ENCODE measurements around the gene KIAA0513.
A peak's percentile ranks its signal among the peaks of the same experiment; 100 is the strongest.

The KIAA0513 gene

GRCh38 chr16:85005285-85006069 lies 22.1 kb upstream of the KIAA0513 start:
- no peak for DNase-seq

- DNase-seq: no peak
These were observed 21.0 kb upstream of the KIAA0513 start for GRCh38 chr16:85006639-85007038.

- DNase-seq: no peak
These were observed 19.9 kb upstream of the KIAA0513 start for GRCh38 chr16:85007496-85008214.

- DNase-seq: no peak
These were observed 19.3 kb upstream of the KIAA0513 start for GRCh38 chr16:85008271-85008670.

GRCh38 chr16:85010446-85010930 lies 17.1 kb upstream of the KIAA0513 start:
- DNase-seq: no peak

GRCh38 chr16:85010931-85011845 lies 16.4 kb upstream of the KIAA0513 start, which contains the start of gene ZDHHC7:
TSS of gene ZDHHC7 (minus strand) at chr16:85011535. CDS start at chr16:84990618, 20,917 bp downstream.
- DNase-seq: peak; percentile 77

GRCh38 chr16:85011846-85012284 lies 15.7 kb upstream of the KIAA0513 start:
- no peak for DNase-seq

- DNase-seq: no peak
These were observed 13.3 kb upstream of the KIAA0513 start for GRCh38 chr16:85014311-85014710.

GRCh38 chr16:85015481-85016187 lies 12.0 kb upstream of the KIAA0513 start:
- DNase-seq: no peak

GRCh38 chr16:85017151-85017550 lies 10.4 kb upstream of the KIAA0513 start:
- DNase-seq: no peak

- DNase-seq: no peak
These were observed 10.0 kb upstream of the KIAA0513 start for GRCh38 chr16:85017633-85018032.

- no peak for DNase-seq
These were observed 8.9 kb upstream of the KIAA0513 start for GRCh38 chr16:85018529-85019236.

- peak; percentile 95 for DNase-seq
These were observed 7.8 kb upstream of the KIAA0513 start for GRCh38 chr16:85019659-85020245.

GRCh38 chr16:85025781-85026653 lies 1.6 kb upstream of the KIAA0513 start:
- no peak for DNase-seq

- no peak for DNase-seq
These were observed 892 bp upstream of the KIAA0513 start for GRCh38 chr16:85026703-85027102.

- DNase-seq: no peak
These were observed 526 bp downstream of the KIAA0513 start for GRCh38 chr16:85027958-85028684.

- no peak for DNase-seq
These were observed 1.3 kb downstream of the KIAA0513 start for GRCh38 chr16:85028685-85029407.

GRCh38 chr16:85029408-85029784 lies 1.8 kb downstream of the KIAA0513 start:
- DNase-seq: no peak

- no peak for DNase-seq
These were observed 2.4 kb downstream of the KIAA0513 start for GRCh38 chr16:85029981-85030401.
